Parietal lobe (tissue), 2 donors: ENCODE data around the gene PLP2. TPM values are rescaled to one million over a fixed set of nuclear protein-coding genes. Genes with fewer than 3 reads are reported as not detected.

Experiments
- small RNA-seq: library from RNA; depleted of rRNA; stranded (forward); fragments of <200 nt; gene quantifications from one replicate; pipeline ENCODE3, GENCODE V24; 2014; ENCODE audit warnings: low replicate concordance
- total RNA-seq: library from RNA; depleted of rRNA; stranded (reverse); fragments of >200 nt; gene quantifications from one replicate; pipeline ENCODE4 v1.2.3, GENCODE V29; 2014

Gene PLP2, protein sequence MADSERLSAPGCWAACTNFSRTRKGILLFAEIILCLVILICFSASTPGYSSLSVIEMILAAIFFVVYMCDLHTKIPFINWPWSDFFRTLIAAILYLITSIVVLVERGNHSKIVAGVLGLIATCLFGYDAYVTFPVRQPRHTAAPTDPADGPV
- total RNA-seq = 1.6 TPM

DNA sequence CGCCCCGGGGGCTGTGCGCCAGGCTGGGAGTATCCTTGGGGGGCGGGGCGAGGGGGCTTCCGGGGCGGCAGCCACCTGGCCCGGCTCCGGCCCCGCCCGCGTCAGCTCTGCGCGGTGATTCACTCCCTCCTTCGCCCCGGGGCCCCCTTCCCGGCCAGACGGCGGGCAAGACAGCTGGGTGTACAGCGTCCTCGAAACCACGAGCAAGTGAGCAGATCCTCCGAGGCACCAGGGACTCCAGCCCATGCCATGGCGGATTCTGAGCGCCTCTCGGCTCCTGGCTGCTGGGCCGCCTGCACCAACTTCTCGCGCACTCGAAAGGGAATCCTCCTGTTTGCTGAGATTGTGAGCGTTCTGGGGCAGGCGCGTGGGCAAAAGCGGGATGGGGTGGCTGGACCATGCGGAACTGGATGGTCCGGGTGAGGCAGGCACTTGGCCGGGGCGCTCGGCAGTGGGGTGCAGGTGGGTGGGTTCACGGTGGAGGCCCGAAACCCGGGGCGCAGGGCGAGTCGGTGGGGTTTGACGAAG lies at the start of gene PLP2:
Gene PLP2 (plus strand): TSS at position 147 of the 528 bp plus-strand sequence. CDS start 103 bp downstream, at position 250.

DNA sequence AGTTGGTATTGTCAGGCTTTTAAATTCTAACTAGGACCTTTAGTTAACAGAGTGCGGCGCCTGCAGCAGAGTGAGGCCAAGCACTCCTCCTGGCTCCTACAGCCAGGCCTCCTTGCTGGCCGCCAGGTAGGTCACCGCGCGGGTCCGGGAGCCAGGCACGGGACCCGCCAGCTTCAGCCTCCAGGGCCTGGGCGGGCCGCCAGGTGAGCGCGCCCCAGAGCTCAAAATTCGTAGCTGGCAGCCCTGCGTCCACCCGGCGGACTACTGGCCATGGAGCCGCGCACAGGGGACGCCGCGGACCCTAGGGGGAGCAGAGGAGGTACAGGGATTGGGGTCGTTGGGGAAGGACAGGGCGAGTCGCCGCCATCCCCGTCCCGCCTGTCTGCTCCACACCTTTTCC lies 9.1 kb upstream of the PLP2 start, which contains the start of gene MAGIX:
Gene MAGIX (plus strand): TSS at position 139 of the 400 bp plus-strand sequence. CDS start 132 bp downstream, at position 271.

DNA sequence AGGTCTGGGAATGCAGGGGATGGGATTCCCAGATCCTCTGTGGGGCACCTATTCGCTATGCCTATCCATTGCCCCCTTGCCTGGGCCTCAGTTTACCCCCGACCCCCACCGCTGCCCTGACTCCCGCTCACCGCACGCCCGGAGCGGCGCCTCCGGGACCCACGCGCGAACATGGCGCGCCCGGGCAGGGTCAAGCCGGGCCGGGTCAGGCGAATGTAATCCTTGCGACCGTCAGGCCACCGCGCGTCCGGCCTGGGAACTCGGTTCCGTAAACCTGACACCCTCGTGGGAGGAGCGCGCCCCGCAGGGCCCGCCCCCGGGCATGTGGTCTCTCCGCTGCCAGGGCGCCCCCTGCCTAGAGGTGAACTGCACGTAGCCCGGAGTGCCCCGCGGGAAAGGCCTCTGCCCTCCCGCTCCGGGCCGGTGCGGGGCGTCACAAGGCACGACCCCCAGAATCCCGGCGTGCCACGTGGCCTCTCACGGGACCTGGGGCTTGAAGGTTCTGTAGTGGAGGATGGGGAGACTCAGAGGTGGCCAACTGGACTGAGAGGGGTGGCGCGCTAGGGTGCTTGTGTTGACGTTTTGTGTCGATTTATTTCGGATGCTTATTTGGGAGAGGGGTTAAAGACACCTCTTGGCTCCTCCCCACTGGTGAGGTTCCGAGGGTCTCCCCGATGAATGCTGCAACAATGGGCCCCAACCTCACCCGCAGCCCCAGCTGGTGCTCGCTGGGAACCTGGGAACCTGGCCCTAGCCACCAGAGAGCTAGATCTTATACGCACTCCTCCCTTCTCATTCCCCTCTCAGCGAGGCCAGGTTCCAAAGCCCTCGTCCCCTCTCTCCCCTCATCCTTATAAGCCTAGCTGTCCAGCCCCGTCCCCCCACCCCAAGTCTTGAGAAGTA lies 14.7 kb downstream of the PLP2 start, which contains the start of gene PRICKLE3:
Gene PRICKLE3 (minus strand): TSS at position 249 of the 903 bp plus-strand sequence. CDS start 76 bp downstream, at position 173.

DNA sequence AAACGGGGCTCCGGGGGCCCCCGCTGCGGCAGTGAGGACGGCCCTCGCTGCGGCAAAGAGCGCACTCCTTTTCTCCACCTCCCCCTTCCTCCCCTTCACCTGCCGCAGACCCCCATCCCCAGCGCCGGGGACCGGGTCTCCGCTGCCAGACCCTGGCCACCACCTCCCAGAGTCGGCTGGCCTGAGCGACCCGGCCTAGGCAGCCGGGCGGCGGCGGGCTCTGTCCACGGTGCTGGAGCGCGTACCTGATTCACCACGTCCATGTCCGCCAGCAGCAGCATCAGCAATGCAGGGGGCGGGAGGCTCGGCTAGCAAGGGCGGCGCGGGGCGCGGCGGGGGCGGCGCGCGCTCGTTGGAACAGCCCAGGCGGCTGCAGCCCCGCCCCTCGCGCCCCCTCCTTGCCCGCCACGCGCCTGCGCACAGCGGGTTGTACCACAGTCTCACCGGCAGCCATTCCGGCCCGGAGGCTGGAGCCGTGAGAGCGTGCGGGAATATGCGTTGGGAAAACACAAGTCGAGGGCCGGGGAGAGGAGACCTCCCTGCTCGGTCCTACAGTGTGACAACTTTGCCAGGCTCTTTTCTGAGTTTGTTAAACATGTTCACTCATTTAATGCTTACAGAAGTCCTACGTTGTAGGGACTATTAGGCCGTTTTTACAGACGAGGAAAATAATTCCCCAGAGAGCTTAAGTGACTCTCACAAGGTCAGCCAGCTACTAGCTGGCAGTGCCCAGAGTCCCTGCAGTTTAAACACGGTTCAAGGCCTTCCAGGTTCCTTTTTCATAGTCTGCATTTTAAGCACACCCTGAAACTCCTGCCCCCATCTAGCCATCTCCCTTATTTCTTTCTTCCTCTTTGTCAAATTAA lies 28.4 kb downstream of the PLP2 start, which contains the start of gene SYP:
Gene SYP (minus strand): TSS at position 288 of the 866 bp plus-strand sequence. CDS start 7 bp downstream, at position 281.

Small RNAs within 50 kb of the gene (small RNA-seq; reads per million reads assigned to genes)
- not detected for gene RN7SL262P

Other genes with a start within 250 kb of the PLP2 start
- 30.4 TPM for gene OTUD5, start 214.3 kb upstream of the PLP2 start, total RNA-seq
- 0.63 TPM for gene KCND1, start 200.1 kb upstream of the PLP2 start, total RNA-seq
- gene GRIPAP1, start 169.6 kb upstream of the PLP2 start, total RNA-seq = 49.8 TPM
- gene TFE3, start 128.5 kb upstream of the PLP2 start, total RNA-seq = 12.2 TPM
- 5.3 TPM for gene CCDC120, start 112.9 kb upstream of the PLP2 start, total RNA-seq
- gene PRAF2, start 97.9 kb upstream of the PLP2 start, total RNA-seq = 7.8 TPM
- gene WDR45, start 92.0 kb upstream of the PLP2 start, total RNA-seq = 37.6 TPM
- 20.3 TPM for gene GPKOW, start 48.2 kb upstream of the PLP2 start, total RNA-seq
- gene MAGIX, start 9.1 kb upstream of the PLP2 start, total RNA-seq = 2.8 TPM
- gene PRICKLE3, start 14.5 kb downstream of the PLP2 start, total RNA-seq = 0.31 TPM
- 121 TPM for gene SYP, start 28.3 kb downstream of the PLP2 start, total RNA-seq
- not detected for gene CACNA1F, start 61.4 kb downstream of the PLP2 start, total RNA-seq
- 5.3 TPM for gene CCDC22, start 63.6 kb downstream of the PLP2 start, total RNA-seq
- gene FOXP3, start 92.8 kb downstream of the PLP2 start, total RNA-seq = not detected
- gene PPP1R3F, start 97.9 kb downstream of the PLP2 start, total RNA-seq = 19.1 TPM
- gene GAGE10, start 131.7 kb downstream of the PLP2 start, total RNA-seq = not detected
- gene GAGE12J, start 150.1 kb downstream of the PLP2 start, total RNA-seq = not detected
- gene GAGE13, start 159.7 kb downstream of the PLP2 start, total RNA-seq = not detected